Keratinocyte (primary cell): ENCODE measurements around the gene ACTL10.

Experiments used
- CTCF ChIP-seq, 3 experiments: IDR thresholded peaks in 1 of 3; conservative IDR thresholded peaks in 1 of 3; optimal IDR thresholded peaks in 1 of 3; 2 replicates in 2 of 3; 3 replicates in 1 of 3; pipeline versions ENCODE3 to v1.5.1; 2011; ENCODE audit warnings: low read length in 3 of 3, mild to moderate bottlenecking in 3 of 3, moderate library complexity in 2 of 3, control low read depth in 1 of 3, inconsistent platforms in 1 of 3; ENCODE audit not compliant: insufficient read depth in 2 of 3; ENCODE audit errors: extremely low read depth in 1 of 3
- EZH2 ChIP-seq: IDR thresholded peaks from one replicate; pipeline ENCODE4 v1.6.1; 2012; ENCODE audit warnings: inconsistent platforms, mild to moderate bottlenecking, low read length, moderate library complexity

GRCh38 chr20:33686100-33686983 is 19.6 kb downstream of the ACTL10 start, which contains the start of gene E2F1:
- peak in 2 of 3 experiments; percentile 21 to 33 for TF ChIP-seq CTCF (optimal IDR thresholded peaks at IDR 0.05 in 1 of 3, IDR thresholded peaks at IDR 0.05 in 1 of 3, conservative IDR thresholded peaks at IDR 0.05 in 1 of 3; ENCODE audit: extremely low read depth in 1 of 3, insufficient read depth in 2 of 3, low read length in 3 of 3)
- TF ChIP-seq EZH2: no peak
